ENCODE results near the gene SLC35E1.

GRCh38 chr19:16587833-16588823 lies 15.9 kb upstream of the SLC35E1 start:
- TF ChIP-seq CTCF (IDR thresholded peaks at IDR 0.05), result no peak
- TF ChIP-seq POLR2A (IDR thresholded peaks at IDR 0.05), result no peak
